ENCODE results near the gene SUSD2.
"Not testable (repeated sequence)": the region's sequence is repeated elsewhere in the genome, so short reads cannot be mapped to it uniquely, and the experiment has no call there.

The SUSD2 gene

GRCh38 chr22:24191381-24191841 lies 10.1 kb downstream of the SUSD2 start:
- peak overlapping the region; percentile 1; the same call in 1 of the 2 replicates for H3K27ac ChIP-seq
- no peak for TF ChIP-seq ZFX (IDR thresholded peaks at IDR 0.05)
- TF ChIP-seq CTCF (conservative IDR thresholded peaks at IDR 0.05) = no peak

GRCh38 chr22:24191893-24192292 lies 10.6 kb downstream of the SUSD2 start:
- TF ChIP-seq CTCF (conservative IDR thresholded peaks at IDR 0.05) (no peak), ZFX (IDR thresholded peaks at IDR 0.05) (no peak)
- no peak overlapping the region; the same call in 1 of the 2 replicates for H3K27ac ChIP-seq

GRCh38 chr22:24198682-24199052 lies 17.4 kb downstream of the SUSD2 start:
- TF ChIP-seq ZFX (IDR thresholded peaks at IDR 0.05) (no peak), CTCF (conservative IDR thresholded peaks at IDR 0.05) (no peak)
- H3K27ac ChIP-seq = peak overlapping the region; percentile 83; the same call in 1 of the 2 replicates

DNA sequence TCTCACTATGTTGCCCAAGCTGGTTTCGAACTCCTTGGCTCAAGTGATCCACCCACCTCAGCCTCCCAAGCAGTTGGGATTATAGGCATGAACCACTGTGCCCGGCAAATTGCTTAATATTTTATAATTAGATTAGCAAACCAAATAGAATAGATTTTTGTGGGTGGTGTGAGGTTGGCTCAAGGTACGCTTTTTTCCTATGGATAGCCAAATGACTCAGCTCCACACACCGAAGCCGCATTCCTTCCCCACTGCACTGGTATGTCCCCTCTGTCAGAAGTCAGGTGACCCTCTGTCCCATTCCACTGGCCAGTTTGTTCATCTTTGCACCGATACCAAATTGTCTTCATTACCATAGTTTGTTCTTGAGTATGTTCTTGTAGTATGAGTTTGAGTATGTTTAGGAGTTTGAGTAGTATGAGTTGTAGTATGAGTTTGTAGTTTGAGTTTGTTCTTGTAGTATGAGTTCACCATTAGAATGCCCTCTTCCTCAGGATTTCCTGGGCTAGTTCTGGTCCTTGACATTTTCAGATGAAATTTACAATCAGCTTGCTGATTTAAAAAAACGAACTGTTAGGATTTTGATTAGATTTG lies 19.4 kb downstream of the SUSD2 start:
- H3K27ac ChIP-seq = no peak overlapping the region
- no peak for TF ChIP-seq ZFX (IDR thresholded peaks at IDR 0.05)
- no peak for TF ChIP-seq CTCF (conservative IDR thresholded peaks at IDR 0.05)

- TF ChIP-seq CTCF (conservative IDR thresholded peaks at IDR 0.05) (no peak), ZFX (IDR thresholded peaks at IDR 0.05) (no peak)
- no peak overlapping the region for H3K27ac ChIP-seq
These were observed 20.7 kb downstream of the SUSD2 start for GRCh38 chr22:24201681-24202614.

GRCh38 chr22:24203856-24204255 lies 22.6 kb downstream of the SUSD2 start:
- H3K27ac ChIP-seq = not testable (repeated sequence)

DNA sequence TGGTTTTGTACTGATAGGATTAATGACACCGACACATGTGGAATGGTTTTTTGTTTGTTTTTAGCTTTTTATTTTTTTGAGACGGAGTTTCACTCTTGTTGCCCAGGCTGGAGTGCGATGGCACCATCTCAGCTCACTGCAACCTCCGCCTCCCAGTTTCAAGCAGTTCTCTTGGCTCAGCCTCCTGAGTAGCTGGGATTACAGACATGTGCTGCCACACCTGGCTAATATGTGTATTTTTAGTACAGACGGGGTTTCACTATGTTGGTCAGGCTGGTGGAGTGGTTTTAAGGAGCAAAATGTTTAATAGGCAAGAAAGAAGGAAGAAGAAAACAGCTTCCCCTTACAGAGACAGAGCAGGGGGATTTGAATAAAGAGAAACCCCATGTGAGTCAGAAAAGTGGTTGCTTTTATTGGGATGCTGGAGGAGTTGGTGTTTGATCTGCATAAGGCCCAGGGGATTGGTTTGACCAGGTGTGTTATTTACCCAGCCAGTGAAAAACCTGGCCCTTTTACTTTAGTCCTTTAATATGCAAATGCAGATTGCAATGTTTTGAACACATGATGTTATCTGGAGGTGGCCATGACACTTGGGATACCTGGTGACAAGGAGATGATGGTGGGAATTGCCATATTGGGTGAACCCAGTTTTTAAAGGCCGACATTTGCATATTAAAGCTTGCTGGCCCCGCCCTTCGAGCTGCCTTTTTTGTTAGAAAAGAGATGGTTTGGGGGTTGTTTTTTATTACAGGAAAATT lies 24.3 kb downstream of the SUSD2 start:
- peak overlapping the region; percentile 44 for H3K27ac ChIP-seq
- TF ChIP-seq CTCF (conservative IDR thresholded peaks at IDR 0.05) (no peak; the same call in 1 of the 2 replicates), ZFX (IDR thresholded peaks at IDR 0.05) (no peak)

DNA sequence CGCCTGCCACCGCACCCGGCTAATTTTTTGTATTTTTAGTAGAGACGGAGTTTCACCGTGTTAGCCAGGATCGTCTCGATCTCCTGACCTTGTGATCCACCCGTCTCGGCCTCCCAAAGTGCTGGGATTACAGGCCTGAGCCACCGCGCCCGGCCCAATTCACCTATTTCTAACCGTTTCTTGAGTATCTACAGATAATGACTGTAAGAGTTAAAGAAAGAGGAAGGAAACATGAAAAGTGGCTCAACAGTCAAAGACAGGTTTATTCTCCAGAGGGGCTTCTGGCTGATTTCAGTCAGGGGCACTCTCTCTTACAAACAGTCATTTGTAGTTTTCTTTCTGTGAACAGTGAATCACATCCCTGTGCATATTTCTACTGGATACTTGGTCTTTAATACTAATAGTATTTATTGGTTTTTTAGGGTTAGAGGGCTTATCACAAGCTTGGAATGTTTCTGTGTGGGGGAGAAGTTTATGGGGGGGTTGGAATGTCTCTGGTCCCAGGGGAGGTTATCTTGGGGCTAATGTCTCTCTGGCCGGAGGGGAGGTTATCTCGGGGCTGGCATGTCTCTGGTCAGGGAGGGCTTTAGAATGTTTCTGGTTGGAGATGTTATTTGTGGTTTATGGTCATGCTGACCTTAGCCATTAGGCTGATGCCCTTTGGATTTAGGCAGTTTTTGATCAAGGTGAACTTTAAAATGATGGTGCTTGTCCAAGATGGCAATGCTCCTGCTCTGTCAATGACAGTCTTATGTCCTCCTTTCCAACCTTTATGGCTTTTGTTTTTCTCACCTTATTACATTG lies 25.4 kb downstream of the SUSD2 start:
- H3K27ac ChIP-seq = peak overlapping the region; percentile 100
